Activated T-cell treated with anti-CD3 and anti-CD28 coated beads, Interleukin-2, amount 50 U/mL, for 72 hours (primary cell): Measurements from ENCODE around the gene FILIP1. TPM values are rescaled to one million over a fixed set of nuclear protein-coding genes. Genes with fewer than 3 reads are reported as not detected.

ENCODE experiments used
- ATAC-seq, 2 donors: fragments of 150-1000 bp; cut with Tn5 transposase; replicated peaks in 1 of 2; 2 replicates each; pipeline ENCODE4 v1.10.0; 2021; ENCODE audit warnings: moderate library complexity in 2 of 2, mild to moderate bottlenecking in 1 of 2
- DNase-seq, 2 donors: peaks; one replicate each; pipeline ENCODE4 v3.0.0; 2021 to 2022; ENCODE audit warnings: mixed read lengths in 1 of 2
- H3K27ac Mint-ChIP-seq: one replicate; pipeline ENCODE4 v1.8.0; 2022; ENCODE audit warnings: mild to moderate bottlenecking, moderate library complexity, mixed read lengths
- H3K27me3 Mint-ChIP-seq: one replicate; pipeline ENCODE4 v1.8.0; 2022; ENCODE audit warnings: low read depth, mixed read lengths
- H3K36me3 Mint-ChIP-seq, 2 donors: one replicate each; pipeline ENCODE4 v1.8.0; 2022; ENCODE audit warnings: mixed read lengths in 2 of 2, mild to moderate bottlenecking in 1 of 2; ENCODE audit not compliant: insufficient read depth in 2 of 2
- H3K4me1 Mint-ChIP-seq: one replicate; pipeline ENCODE4 v1.8.0; 2022; ENCODE audit warnings: low read depth, mixed read lengths
- H3K4me3 Mint-ChIP-seq, 2 donors: one replicate each; pipeline ENCODE4 v1.8.0; 2022; ENCODE audit warnings: mild to moderate bottlenecking in 2 of 2, mixed read lengths in 2 of 2, moderate library complexity in 2 of 2
- H3K9me3 Mint-ChIP-seq, 2 donors: one replicate each; pipeline ENCODE4 v1.8.0; 2022; ENCODE audit warnings: mixed read lengths in 2 of 2
- total RNA-seq, 2 donors: library from RNA; stranded (reverse); gene quantifications; one replicate each; pipeline ENCODE4 v1.2.3, GENCODE V29; 2022

The FILIP1 gene
- total RNA-seq, 2 donors from 2014 or later: 0.05 TPM; not detected in 1

DNA sequence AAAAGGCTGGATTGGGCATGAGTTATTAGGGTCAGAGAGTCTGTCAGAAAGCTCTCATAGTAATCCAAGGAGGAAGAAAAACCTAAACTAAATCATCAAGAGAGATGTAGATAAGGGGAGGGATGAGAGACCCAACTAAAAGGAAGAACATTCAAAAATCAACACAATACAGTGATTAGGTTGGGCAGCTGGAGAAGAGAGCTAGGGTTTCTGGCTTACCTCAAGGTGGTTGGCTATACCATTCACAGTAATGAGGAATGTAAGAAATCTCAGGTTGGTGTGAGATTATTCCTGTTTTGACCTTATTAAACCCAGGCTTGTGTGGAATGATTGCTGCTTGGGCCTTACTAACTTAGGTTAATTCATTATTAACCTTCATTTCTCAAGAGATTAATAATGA lies 243.8 kb downstream of the FILIP1 start:
- peaks cover 22% of the 10 kb centered on the region for H3K27me3 Mint-ChIP-seq
- H3K36me3 Mint-ChIP-seq: peaks cover 0 to 1% of the 10 kb centered on the region in 2 donors
- H3K4me3 Mint-ChIP-seq: no peak overlapping the region
- DNase-seq: no peak
- peaks cover 3% of the 10 kb centered on the region for H3K4me1 Mint-ChIP-seq
- H3K27ac Mint-ChIP-seq: no peak overlapping the region
- no peak for ATAC-seq
- H3K9me3 Mint-ChIP-seq: no peaks in the 10 kb centered on the region

DNA sequence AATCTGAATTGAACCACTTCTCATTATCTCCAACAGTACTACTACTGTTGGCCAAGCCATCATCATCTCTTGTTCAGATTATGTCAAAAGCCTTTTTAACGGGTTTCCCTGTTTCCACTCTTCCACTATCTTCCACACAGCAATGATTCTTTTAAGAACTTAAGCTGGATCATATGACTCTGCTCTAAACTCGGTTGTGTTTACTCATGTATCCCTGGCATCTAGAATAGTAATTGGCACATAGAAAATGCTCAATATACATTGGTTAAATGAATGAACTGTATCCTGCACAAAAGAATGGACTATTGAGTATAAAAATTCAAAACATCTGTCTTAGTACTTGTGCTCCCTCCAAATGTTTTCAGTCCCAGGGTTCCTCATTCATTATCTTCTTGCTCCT lies 247.2 kb downstream of the FILIP1 start:
- Mint-ChIP-seq H3K9me3 (no peaks in the 10 kb centered on the region), H3K36me3 (peaks cover 2 to 4% of the 10 kb centered on the region in 2 donors), H3K27ac (peak overlapping the region; percentile 20), H3K4me1 (peaks cover 21% of the 10 kb centered on the region), H3K4me3 (no peak overlapping the region), H3K27me3 (peaks cover 24% of the 10 kb centered on the region)
- DNase-seq (no peak), ATAC-seq (no peak)

DNA sequence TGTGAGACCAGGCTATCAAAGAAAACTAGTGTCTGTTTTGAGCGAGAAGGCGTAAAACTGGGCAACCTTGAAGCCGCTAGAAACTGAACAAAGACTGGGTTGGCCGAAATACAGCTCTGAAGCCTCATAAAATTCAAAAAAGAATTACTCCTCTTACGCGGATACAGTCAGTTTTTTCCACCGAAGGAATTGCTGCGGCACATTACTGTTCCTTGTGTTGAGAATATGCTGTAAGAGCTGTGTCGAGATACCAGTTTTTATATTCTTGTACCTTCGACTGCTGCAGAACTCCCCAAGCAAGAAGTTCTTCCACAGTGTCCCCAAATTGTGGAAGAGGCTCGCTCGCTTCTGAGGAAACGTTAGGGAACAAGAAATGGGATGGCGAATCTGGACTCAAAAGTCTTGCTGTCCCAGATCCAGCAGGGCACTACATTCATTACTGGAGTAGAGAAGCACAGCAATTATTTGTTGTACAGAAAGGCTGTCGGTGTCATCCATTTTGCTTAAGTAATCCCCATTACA lies 249.5 kb downstream of the FILIP1 start:
- Mint-ChIP-seq H3K4me1 (peaks cover 36% of the 10 kb centered on the region), H3K27ac (peak overlapping the region; percentile 99), H3K4me3 (peak overlapping the region; percentile 93 to 96), H3K9me3 (no peaks in the 10 kb centered on the region), H3K27me3 (peaks cover 24% of the 10 kb centered on the region), H3K36me3 (peaks cover 5 to 20% of the 10 kb centered on the region in 2 donors)
- no peak for ATAC-seq
- DNase-seq: peak in 1 of 2 donors; percentile 15

DNA sequence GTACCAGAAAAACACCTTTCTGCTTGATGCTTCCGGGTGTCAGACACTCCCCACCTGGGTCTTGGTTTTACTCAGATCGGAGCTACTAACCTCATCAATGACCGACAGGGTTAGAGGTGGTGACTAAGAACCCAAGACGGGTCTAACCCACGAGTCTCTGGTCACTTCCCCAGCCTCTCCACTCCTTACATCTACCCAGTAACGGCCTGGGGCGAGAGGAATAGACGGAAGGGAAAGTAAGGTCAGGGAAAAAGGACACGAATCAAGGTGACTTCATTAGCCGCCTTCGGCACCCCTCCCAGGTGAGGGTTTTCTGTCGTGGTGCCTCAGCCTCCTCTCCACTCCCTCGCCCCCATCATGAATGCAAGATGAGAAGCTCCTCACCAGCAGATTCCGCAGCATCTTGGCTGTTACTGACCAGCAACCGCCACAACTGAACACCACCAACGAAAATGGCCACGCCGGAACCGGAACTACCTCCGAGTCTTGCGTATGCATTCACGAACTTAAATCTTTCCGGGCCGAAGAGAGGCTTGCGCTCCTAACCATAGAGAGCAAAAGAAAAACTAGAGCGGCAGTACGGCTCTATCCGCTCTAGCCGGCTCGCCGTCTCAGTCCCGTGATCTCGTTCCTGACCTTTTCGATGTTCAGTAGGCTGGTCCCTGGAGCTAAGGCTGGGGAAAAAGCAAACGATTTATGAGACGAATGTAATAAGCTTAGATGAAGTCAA lies 250.1 kb downstream of the FILIP1 start, which contains the start of gene COX7A2:
Gene COX7A2 (minus strand): TSS at position 469 of the 730 bp plus-strand sequence. CDS start 67 bp downstream, at position 402.
- DNase-seq (peak; percentile 83 to 89), ATAC-seq (peak; percentile 92 to 97)
- Mint-ChIP-seq H3K4me1 (peaks cover 41% of the 10 kb centered on the region), H3K27me3 (peaks cover 24% of the 10 kb centered on the region), H3K4me3 (peak within 1 kb of the TSS; percentile 93 to 96), H3K27ac (peak within 1 kb of the TSS; percentile 99), H3K36me3 (peaks cover 6 to 20% of the 10 kb centered on the region in 2 donors), H3K9me3 (no peaks in the 10 kb centered on the region)

Other genes starting within 250 kb of the FILIP1 start
- 100 to 1,000 TPM; 311 to 325 TPM for gene COX7A2, start 250.0 kb downstream of the FILIP1 start, total RNA-seq
- 10 to 100 TPM; 56.2 to 63.9 TPM for gene TMEM30A, start 209.0 kb downstream of the FILIP1 start, total RNA-seq
- gene SENP6, start 108.1 kb upstream of the FILIP1 start, total RNA-seq: 10 to 100 TPM; 99.4 to 99.7 TPM